CD4-positive, alpha-beta T cell treated with Interferon alpha-2 for 1 hour (primary cell): ENCODE measurements around the gene PTCRA.
A peak's percentile ranks its signal among the peaks of the same experiment; 100 is the strongest.
"Not testable (repeated sequence)": the region's sequence is repeated elsewhere in the genome, so short reads cannot be mapped to it uniquely, and the experiment has no call there.

Experiments
- DNase-seq, 2 donors: peaks; one replicate each; pipeline ENCODE4 v3.0.0-alpha.2; 2020 to 2022

PTCRA gene

DNA sequence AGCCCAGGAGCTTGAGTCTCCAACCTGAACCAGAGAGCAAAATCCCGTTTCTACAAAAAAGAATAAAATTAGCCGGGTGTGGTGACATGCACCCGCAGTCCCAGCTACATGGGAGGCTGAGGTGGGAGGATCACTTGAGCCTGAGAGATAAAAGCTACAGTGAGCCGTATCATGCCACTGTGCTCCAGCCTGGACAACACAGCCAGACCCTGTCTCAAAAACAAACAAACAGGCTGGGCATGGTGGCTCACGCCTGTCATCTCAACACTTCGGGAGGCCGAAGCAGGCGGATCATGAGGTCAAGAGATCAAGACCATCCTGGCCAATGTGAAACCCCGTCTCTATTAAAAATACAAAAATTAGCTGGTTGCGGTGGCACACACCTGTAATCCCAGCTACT is 11.4 kb upstream of the PTCRA start:
- DNase-seq = no peak

DNA sequence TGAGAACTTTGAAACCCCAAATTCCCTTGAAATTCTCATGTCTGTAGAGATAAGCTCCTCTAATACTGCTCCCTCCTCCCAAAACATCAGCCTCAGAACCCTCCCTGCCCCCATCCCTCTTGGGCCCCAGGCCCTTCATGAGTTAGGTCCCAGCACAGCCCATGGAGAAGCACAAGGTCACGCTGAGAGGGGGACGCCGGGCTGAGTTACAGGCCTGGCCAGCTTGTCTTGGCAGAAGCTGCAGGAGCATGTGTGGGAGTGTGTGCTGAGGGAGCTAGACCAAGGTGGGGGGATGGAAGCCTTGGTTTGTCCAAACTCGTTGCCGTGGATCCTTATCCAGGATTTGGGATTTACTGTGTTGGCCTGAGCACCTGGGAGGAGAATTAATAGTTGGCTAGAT is 8.5 kb upstream of the PTCRA start:
- no peak for DNase-seq

DNA sequence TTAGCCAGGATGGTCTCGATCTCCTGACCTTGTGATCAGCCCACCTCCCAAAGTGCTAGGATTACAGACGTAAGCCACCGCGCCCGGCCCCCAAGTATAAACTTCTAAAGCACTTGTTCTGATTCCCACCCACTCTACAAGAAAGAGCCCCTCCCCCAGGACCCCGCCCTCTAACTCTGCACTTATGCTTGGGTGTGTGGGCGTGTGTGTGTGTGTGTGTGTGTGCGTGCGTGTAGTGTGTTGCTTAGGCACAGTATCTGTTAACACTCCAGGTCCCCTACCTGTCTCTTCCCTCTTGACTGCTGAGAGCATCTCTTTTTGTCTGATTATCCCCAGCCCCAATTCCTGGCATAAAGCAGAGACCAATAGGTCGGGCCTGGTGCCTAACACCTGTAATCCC is 6.0 kb upstream of the PTCRA start:
- no peak for DNase-seq

DNA sequence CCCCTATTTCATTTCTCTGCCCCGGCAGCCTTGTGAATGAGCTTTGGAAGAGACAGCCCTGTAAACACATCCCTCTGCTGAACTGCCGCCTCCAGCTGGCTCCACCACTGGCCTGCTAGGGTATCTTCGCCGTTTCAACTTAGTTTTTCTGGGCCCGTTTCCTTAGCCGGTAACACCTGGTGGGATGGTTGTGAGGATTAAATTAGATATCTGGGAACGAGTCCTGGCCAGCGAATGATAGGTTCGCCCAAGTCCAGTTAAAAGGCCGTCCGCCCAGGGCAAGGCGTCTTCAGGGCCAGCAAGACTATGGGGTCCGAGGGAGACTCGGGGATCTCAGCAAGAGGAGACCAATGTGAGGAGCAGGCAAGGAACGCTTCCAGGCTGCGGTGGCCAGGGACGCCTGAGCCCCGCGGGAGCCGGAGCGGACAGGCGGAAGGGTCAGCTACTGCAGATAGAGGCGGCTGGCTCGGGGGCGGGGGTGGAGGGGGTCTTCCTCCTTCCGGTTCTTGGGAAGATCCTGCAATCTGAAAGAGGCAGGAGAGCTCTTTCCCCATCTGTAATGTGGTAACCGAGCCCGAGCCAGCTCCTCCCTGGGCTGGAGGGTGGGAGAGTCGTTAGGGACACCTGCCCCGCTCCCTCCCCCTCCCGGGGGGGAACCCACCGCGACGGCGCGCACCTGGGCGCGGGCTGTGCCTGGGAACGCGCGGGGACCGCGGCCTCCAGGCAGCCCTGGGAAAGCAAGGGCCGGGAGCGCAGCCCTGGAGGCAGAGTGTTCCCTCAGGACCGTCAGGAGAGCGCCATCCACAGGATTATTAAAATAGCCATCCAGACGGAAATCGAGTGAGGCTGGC is 4.5 kb upstream of the PTCRA start:
- DNase-seq = no peak

DNA sequence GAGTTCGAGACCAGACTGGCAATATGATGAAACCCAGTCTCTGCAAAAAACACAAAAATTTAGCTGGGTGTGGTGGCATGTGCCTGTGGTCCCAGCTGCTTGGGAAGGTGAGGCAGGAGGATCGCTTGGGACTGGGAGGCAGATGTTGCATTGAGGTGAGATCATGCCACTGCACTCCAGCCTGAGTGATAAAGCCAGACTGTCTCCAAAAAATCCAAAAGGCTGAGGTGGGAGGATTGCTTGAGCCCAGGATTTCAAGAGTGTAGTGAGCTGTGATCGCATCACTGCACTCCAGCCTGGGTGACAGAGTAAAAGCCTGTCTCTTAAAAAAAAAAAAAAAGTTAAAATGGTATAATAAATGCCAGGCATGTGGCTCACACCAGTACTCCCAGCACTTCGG is 1.3 kb upstream of the PTCRA start:
- DNase-seq = no peak

DNA sequence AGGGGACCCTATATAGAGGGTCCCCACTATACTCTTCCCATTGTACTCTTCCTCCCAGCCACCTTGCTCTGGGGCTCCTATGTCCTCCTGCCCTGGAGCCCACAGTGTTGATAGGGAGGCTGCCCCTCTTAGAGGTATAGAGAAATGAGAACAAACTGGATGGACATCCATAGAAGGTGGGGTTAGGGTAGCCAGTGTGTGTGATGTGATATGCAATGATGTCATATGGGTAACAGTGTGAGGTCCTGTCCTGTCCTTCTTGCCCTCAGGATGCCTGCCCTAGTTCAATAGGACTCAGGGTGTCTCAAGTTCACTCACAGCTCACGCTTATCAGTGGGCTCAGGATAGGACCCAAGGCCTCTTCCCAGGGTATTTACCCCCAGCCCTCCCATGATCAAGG is 435 bp downstream of the PTCRA start:
- no peak for DNase-seq

DNA sequence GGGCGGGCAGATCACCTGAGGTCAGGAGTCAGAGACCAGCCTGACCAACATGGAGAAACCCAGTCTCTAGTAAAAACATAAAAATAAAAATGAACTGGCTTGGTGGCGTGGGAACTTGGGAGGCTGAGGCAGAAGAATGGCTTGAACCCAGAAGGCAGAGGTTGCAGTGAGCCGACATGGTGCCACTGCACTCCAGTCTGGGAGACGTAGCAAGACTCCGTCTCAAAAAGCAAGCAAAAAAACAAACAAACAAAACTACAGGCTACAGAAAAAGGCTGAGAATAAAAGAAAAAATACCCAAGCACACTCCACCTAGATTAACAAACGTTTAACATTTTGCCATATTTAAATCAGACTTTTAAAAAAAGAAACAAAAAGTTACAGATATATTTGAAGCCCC is 5.9 kb downstream of the PTCRA start:
- DNase-seq = no peak

DNA sequence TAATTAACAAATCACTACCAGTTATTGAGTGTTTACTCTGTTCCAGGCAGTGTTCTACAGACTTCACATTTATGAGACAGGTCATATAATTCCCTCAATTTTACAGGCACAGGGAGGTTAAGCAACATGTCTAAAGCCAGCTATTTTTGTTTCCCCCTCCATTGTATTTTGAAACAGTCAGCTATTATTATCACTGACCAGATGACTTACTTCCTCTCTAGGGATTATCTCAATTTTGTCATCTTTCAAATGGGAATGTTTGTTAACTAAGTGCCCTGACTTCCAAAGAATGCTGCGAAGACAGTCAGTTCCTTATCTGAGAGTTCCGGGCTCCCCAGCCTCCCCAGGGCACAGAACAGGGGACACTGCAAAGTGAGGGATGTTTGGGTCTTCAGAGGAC is 7.8 kb downstream of the PTCRA start:
- DNase-seq = no peak

DNA sequence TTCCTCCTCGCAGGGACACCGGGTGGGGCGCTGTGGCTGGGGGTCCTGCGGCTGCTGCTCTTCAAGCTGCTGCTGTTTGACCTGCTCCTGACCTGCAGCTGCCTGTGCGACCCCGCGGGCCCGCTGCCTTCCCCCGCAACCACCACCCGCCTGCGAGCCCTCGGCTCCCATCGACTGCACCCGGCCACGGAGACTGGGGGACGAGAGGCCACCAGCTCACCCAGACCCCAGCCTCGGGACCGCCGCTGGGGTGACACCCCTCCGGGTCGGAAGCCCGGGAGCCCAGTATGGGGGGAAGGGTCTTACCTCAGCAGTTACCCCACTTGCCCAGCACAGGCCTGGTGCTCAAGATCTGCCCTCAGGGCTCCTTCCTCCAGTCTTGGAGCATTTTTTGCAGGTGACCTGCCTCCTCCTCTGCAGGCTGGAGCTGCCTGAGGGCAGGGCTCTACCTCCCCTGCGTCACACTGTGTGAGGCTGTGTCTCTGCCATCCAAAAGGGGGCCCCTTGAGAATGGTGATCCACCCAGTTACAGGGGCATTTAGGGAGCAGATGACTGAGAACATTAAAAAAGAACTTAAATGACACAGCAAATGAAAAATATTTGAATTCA is 9.5 kb downstream of the PTCRA start:
- DNase-seq = no peak

DNA sequence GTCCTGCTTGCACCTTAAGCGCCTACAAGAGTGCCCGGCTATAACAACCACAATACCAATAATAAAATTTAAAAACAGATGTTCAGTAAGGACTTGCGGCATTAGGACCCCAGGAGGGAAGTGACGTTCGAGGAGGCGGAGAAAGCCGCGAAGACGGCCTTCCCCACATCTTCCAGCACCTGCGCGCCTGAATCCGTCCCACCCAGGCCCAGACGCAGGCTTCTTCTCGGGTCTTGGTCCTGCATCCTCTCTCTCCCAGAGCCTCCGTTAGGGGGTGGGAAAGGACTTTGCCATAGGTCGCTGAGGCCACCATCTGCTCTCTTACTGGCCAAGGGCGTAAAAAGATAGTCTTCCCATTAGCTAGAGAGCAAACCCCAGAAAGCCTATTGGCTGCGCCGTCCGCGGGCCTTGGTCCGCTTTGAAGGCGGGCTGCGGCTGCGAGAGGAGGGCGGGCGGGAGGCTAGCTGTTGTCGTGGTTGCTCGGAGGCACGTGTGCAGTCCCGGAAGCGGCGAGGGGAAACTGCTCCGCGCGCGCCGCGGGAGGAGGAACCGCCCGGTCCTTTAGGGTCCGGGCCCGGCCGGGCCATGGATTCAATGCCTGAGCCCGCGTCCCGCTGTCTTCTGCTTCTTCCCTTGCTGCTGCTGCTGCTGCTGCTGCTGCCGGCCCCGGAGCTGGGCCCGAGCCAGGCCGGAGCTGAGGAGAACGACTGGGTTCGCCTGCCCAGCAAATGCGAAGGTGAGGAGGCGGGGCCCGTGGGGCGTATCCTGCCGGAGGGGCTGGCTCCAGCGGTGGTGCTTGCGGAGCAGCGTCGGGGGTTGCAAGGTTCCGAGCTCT is 13.3 kb downstream of the PTCRA start, which contains the start of gene CNPY3:
Gene CNPY3 (plus strand): TSS at position 495 of the 835 bp plus-strand sequence. CDS start 91 bp downstream, at position 586.
- peak; percentile 92 to 96 for DNase-seq

DNA sequence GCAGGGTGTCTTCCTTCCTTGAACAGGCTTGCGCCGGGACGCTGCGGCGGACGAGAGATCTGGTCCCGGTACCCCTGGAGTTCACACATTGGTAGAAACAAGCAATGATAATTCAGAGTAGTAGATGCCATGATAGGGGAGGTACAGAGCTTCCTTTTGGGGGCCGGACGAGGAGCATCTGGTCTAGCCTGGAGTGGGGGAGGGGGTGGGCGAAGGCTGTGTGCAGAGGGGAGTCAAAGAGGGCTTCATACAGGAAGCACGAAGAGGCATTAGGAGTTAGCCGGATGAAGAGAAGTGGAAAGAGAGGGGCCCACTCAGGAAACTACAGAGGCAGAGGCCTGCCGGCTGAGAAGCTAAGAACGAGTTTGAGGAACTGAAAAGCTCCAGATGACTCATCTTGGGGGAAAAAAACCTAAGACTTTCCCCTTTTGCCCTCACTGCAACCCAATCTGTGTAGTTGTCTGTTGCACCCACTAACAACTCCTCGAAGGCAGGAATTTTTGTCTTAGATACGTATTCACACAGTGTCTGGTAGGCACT is 14.0 kb downstream of the PTCRA start:
- DNase-seq = peak; percentile 63 to 67

DNA sequence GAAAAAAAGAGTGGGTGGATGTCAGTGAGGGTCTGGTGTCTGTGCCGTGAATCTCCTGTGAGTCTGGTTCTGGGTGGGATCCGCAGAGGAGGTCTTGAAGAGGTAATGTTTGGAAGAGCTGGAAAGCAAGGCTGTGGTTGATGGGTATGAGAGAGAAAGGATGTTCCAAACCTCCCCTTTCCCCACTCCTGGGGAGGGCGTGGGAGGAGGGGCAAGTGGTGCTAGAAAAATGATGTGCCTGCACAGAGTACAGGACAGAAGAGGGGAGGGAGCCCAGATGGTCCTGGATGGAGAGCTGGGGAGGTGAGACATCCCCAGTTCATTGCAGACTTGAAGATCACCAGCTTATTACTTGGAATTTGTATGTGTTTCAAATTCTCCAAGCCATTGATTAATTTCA is 16.6 kb downstream of the PTCRA start:
- DNase-seq = no peak

DNA sequence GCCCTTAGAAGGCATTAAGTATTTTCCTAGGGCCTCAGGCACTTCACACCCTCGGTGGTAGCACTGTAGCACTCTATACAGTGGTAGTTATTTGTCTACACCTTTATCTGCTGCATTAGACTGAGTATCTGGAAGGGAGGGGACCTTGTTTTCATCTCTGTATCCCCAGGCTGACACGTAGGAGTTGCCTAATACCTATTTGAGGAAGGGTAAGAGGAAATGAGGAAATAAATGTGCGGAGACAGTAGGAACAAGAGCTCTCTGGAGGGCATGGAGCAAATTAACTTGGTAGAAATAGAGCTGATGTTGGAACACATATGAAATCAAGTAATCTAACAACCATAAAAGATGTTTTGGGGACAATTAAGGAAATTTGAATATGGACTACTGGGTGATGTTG is 17.4 kb downstream of the PTCRA start:
- no peak for DNase-seq

DNA sequence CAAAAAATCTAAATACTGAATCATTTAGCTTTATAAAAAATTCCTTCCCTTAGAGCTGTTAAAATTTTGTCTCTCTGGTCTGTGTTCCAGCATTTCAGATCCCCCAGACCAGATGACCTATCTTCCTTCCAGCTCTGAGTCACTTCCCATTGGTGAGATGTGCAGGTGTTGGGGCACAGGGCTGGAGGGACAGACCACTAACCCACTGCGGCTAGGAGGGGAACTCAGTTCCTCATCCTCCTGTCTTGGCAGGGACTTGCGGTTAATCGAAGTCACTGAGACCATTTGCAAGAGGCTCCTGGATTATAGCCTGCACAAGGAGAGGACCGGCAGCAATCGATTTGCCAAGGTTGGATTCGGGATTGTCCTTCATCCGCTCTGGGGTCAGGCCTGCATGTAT is 19.5 kb downstream of the PTCRA start:
- no peak for DNase-seq

DNA sequence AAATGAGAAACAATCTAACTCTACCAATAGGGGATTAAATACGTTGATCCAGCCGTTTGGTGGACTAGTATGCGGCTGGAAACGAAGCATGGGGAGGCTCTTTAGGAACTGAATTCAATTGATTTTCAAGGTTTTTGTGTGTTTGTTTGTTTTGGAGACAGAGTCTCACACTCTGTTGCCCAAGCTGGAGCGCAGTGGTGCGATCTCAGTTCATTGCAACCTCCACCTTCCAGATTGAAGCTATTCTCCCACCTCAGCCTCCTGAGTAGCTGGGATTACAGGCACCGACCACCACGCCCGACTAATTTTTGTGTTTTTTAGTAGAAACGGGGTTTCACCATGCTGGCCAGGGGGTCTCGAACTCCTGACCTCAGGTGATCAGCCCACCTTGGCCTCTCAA is 20.5 kb downstream of the PTCRA start:
- no peak for DNase-seq

DNA sequence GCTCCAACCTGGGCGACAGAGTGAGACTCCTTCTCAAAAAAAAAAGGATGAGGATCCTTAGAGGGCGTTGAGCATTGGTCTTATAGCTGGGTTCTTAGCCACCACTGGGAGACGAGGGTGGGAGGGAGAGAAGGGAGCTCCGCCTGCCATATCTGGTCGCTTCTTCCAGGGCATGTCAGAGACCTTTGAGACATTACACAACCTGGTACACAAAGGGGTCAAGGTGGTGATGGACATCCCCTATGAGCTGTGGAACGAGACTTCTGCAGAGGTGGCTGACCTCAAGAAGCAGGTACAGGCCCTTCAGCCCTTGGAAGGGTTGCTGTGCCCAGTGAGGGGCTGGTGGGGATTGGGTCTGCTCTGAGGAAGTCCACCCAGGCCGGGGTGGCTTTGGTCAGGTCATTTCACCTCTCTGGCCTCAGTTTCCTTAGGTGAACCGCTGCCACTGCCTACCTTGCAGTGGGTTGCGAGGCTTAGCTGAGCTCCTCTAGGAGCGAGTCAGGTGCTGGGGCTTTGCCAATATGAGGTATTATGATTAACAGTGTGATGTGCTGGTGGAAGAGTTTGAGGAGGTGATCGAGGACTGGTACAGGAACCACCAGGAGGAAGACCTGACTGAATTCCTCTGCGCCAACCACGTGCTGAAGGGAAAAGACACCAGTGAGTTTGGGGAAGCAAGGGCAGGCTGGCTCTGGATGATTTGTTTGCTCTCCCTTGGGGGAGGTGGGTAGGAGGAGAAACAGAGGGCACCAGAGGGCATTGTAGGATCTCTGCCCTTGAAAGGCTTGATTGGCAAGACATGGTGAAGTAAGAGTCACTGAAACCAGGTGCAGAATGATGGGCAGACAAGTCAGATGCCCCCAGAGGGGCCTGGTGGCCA is 21.9 kb downstream of the PTCRA start:
- DNase-seq = no peak

DNA sequence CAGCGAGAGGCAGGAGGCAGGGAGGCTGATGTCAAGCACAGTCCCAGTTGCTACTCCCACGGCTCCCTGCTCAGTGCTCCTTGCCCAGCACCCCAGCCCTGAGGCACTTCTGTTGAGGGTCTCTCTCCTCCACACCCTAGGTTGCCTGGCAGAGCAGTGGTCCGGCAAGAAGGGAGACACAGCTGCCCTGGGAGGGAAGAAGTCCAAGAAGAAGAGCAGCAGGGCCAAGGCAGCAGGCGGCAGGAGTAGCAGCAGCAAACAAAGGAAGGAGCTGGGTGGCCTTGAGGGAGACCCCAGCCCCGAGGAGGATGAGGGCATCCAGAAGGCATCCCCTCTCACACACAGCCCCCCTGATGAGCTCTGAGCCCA is 22.6 kb downstream of the PTCRA start:
- no peak for DNase-seq

DNA sequence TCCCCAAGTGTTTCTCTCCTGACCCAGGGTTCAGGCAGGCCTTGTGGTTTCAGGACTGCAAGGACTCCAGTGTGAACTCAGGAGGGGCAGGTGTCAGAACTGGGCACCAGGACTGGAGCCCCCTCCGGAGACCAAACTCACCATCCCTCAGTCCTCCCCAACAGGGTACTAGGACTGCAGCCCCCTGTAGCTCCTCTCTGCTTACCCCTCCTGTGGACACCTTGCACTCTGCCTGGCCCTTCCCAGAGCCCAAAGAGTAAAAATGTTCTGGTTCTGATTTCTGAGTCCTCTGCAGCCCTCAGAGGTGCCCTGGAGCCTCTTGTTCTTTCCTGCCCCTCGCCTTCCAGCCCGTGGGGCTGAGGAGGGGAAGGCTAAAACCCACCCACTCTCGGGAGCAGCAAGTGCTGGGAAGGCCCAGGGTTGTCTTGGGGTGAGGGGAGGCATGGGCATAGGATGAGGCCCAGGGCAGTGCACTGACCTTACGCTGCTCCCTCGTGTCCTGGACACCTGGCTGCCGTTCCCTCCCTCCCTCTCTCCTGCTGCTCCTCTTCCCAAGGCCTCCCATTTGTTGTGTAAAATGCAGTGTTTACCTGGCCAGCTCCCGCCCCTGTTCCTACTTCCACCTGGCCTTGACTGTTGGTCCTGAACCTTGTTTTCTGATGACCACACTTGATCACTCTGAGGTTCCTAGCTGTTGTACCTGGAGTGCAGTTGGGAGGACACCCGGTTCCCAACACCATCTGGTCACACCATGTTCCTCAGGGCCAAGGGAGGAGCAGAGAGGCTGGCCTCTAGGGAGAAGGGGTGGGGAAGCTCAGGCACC is 23.3 kb downstream of the PTCRA start:
- no peak for DNase-seq

DNA sequence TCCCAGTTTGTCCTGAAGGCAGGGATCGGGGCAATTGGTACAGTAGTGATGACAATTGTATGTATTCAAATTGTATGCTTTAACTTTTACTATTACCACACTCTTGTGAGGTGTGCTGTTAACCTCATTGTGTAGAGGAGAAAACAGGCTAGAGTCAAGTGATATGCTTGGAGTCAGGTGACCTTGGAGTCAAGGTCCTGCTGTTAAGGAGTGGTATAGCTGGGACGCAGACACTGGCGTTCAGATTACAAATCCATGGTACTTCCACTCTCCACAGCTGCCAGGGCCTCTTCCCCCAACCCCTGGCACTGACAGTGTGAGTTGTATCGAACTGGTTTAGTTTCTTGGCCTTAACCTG is 23.9 kb downstream of the PTCRA start:
- DNase-seq = no peak

DNA sequence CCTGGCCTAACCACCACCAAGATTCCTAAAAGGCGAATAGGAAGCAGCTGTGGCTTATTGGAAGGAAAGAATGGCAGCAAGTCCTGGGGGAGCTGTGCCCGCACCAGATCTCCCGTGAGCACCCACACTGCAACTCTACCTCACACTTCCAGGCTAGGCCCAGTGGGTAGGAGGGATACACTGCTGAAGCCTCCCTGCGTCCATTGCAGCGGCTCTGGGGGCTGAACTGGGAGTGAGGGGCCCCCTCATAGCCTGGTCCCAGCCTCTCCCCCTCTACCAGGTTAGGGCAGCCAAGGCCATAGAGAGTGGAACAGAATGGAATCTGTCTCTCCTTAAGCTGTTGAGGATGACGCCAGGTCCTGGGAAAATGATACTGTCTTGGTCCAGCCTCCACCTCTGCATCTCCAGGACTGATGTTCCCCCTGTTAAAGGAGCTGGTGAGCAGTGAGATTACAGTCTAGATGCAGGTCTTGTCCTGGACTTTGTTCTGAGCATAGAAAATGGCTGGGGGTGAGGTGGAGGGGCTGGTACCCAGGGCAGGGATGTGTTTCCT is 24.7 kb downstream of the PTCRA start:
- DNase-seq = no peak

DNA sequence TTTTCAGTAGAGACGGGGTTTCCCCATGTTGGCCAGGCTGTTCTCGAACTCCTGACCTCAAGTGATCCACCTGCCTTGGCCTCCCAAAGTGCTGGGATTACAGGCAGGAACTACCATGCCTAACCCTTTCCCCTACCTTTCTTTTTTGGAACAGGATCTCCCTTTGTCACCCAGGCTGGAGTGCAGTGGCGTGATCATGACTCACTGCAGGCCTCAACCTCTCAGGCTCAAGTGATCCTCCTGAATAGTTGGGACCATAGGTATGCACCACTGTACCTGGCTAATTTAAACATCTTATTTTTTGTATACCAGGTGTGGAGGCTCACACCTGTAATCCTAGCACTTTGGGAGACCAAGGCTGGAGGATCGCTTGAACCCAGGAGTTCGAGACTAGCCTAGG is 25.5 kb downstream of the PTCRA start:
- not testable (repeated sequence) for DNase-seq
